Chondrocyte (in vitro differentiated cells): ENCODE data around the gene SAMD11. TPM values are rescaled to one million over a fixed set of nuclear protein-coding genes. Genes with fewer than 3 reads are reported as not detected.

Source experiments
- DNase-seq: peaks from one replicate; pipeline ENCODE4 v3.0.0; 2021; ENCODE audit warnings: mixed read lengths, low spot score
- H3K27ac Mint-ChIP-seq: one replicate; pipeline ENCODE4 v1.8.0; 2021; ENCODE audit warnings: mild to moderate bottlenecking, moderate library complexity, mixed read lengths; ENCODE audit not compliant: unreplicated experiment
- H3K27me3 Mint-ChIP-seq: 2 replicates; pipeline ENCODE4 v1.8.0; 2021; ENCODE audit warnings: low read depth, mixed read lengths
- H3K36me3 Mint-ChIP-seq: 2 replicates; pipeline ENCODE4 v1.8.0; 2021; ENCODE audit warnings: low read depth, mixed read lengths
- H3K4me1 Mint-ChIP-seq: 2 replicates; pipeline ENCODE4 v1.8.0; 2021; ENCODE audit warnings: low read depth, mild to moderate bottlenecking, mixed read lengths
- H3K4me3 Mint-ChIP-seq: one replicate; pipeline ENCODE4 v1.8.0; 2021; ENCODE audit warnings: mild to moderate bottlenecking, moderate library complexity, mixed read lengths; ENCODE audit not compliant: unreplicated experiment
- H3K9me3 Mint-ChIP-seq: 2 replicates; pipeline ENCODE4 v1.8.0; 2021; ENCODE audit warnings: low read depth, mixed read lengths
- total RNA-seq: library from RNA; stranded (reverse); gene quantifications from 3 replicates; pipeline ENCODE4 v1.2.1, GENCODE V29; 2021
- TF ChIP-seq, protein P1 (sequence below): fragments of 200-600 bp; sonication (generic); IDR thresholded peaks from 2 replicates; pipeline ENCODE4 v1.5.0; 2021; ENCODE audit warnings: antibody characterized with exemption, mild to moderate bottlenecking, moderate library complexity

Gene SAMD11
- total RNA-seq, 1 donor from 2014 or later: 3.4 TPM

- TF ChIP-seq, protein P1, sequence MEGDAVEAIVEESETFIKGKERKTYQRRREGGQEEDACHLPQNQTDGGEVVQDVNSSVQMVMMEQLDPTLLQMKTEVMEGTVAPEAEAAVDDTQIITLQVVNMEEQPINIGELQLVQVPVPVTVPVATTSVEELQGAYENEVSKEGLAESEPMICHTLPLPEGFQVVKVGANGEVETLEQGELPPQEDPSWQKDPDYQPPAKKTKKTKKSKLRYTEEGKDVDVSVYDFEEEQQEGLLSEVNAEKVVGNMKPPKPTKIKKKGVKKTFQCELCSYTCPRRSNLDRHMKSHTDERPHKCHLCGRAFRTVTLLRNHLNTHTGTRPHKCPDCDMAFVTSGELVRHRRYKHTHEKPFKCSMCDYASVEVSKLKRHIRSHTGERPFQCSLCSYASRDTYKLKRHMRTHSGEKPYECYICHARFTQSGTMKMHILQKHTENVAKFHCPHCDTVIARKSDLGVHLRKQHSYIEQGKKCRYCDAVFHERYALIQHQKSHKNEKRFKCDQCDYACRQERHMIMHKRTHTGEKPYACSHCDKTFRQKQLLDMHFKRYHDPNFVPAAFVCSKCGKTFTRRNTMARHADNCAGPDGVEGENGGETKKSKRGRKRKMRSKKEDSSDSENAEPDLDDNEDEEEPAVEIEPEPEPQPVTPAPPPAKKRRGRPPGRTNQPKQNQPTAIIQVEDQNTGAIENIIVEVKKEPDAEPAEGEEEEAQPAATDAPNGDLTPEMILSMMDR: no peak
- Mint-ChIP-seq H3K27me3 (peaks cover 3% of the 10 kb centered on the region), H3K27ac (no peak overlapping the region), H3K4me3 (no peak overlapping the region), H3K4me1 (peaks cover 6% of the 10 kb centered on the region), H3K36me3 (no peaks in the 10 kb centered on the region), H3K9me3 (no peaks in the 10 kb centered on the region)
- no peak for DNase-seq
Observed at GRCh38 chr1:969260-969855, 45.6 kb downstream of the SAMD11 start.

GRCh38 chr1:970242-970972, 46.7 kb downstream of the SAMD11 start:
- Mint-ChIP-seq H3K27ac (no peak overlapping the region), H3K4me3 (no peak overlapping the region), H3K27me3 (peaks cover 6% of the 10 kb centered on the region), H3K9me3 (no peaks in the 10 kb centered on the region), H3K4me1 (peaks cover 6% of the 10 kb centered on the region), H3K36me3 (no peaks in the 10 kb centered on the region)
- DNase-seq: no peak
- TF ChIP-seq, protein P1: no peak

GRCh38 chr1:970973-971730, 47.4 kb downstream of the SAMD11 start:
- Mint-ChIP-seq H3K36me3 (no peaks in the 10 kb centered on the region), H3K4me1 (peaks cover 6% of the 10 kb centered on the region), H3K27me3 (peaks cover 10% of the 10 kb centered on the region), H3K27ac (no peak overlapping the region), H3K9me3 (no peaks in the 10 kb centered on the region), H3K4me3 (no peak overlapping the region)
- TF ChIP-seq, protein P1: no peak
- no peak for DNase-seq

DNA sequence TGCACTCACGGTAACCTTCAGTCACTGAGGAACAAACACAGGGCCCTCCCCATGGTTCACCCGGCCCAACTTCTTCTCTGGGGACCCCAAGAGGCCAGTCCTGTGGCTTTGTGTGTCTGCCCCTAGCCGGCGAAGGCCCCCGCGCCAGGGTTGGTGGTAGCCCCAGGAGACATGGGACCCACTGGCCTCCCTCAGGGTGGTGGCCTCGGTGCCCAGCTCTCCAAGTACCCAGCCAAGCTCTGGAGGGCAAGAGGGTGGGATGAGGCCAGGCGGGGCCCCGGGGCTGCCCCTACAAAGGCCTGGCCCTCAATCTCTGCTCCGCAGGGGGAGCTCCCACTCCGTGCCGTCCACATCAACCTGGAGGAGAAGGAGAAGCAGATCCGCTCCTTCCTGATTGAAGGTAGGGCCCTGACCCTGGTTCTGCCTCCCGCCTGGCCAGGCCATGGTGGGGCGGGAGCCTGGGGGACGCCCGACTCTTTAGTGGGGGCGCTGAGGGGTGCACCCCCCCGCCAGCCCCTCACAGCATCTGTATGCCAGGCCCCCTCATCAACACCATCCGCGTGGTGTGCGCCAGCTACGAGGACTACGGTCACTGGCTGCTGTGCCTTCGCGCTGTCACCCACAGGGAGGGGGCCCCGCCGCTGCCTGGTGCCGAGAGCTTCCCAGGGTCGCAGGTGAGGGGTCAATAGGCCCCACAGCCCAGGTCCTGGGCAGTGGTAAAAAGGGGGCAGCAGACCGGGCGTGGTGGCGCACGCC, 48.2 kb downstream of the SAMD11 start:
- H3K27me3 Mint-ChIP-seq: peaks cover 10% of the 10 kb centered on the region

More for the DNA sequence above, 48.2 kb downstream of the SAMD11 start:
- Mint-ChIP-seq H3K27ac (no peak overlapping the region), H3K4me3 (no peak overlapping the region), H3K36me3 (no peaks in the 10 kb centered on the region), H3K9me3 (no peaks in the 10 kb centered on the region), H3K4me1 (peaks cover 3% of the 10 kb centered on the region)
- no peak for DNase-seq
- TF ChIP-seq, protein P1: no peak
